Measurements from ENCODE around the gene UBE2QL1. TPM values are rescaled to one million over a fixed set of nuclear protein-coding genes. Genes with fewer than 3 reads are reported as not detected.

Gene UBE2QL1
- total RNA-seq, 1 donor from 2014 or later = 0.73 TPM

GRCh38 chr5:6522331-6522730 lies 73.7 kb downstream of the UBE2QL1 start:
- no peak for DNase-seq (ENCODE audit: low spot score)
- no peaks in the 10 kb centered on the region for H3K4me1 Mint-ChIP-seq (ENCODE audit: low read depth)
- H3K27me3 Mint-ChIP-seq (ENCODE audit: insufficient read depth) = peaks cover 2% of the 10 kb centered on the region
- intact Hi-C loops (cut with micrococcal nuclease) = no loop called here
- H3K9me3 Mint-ChIP-seq = no peaks in the 10 kb centered on the region
- no peaks in the 10 kb centered on the region for H3K36me3 Mint-ChIP-seq (ENCODE audit: low read depth)
- H3K27ac Mint-ChIP-seq = no peak overlapping the region
- H3K4me3 Mint-ChIP-seq = no peak overlapping the region

GRCh38 chr5:6522923-6523322 lies 74.3 kb downstream of the UBE2QL1 start:
- Mint-ChIP-seq H3K4me3 (no peak overlapping the region), H3K27me3 (ENCODE audit: insufficient read depth) (peaks cover 3% of the 10 kb centered on the region), H3K27ac (no peak overlapping the region), H3K4me1 (ENCODE audit: low read depth) (no peaks in the 10 kb centered on the region), H3K36me3 (ENCODE audit: low read depth) (no peaks in the 10 kb centered on the region), H3K9me3 (no peaks in the 10 kb centered on the region)
- DNase-seq (ENCODE audit: low spot score) = no peak
- intact Hi-C loops (cut with micrococcal nuclease) = no loop called here

DNA sequence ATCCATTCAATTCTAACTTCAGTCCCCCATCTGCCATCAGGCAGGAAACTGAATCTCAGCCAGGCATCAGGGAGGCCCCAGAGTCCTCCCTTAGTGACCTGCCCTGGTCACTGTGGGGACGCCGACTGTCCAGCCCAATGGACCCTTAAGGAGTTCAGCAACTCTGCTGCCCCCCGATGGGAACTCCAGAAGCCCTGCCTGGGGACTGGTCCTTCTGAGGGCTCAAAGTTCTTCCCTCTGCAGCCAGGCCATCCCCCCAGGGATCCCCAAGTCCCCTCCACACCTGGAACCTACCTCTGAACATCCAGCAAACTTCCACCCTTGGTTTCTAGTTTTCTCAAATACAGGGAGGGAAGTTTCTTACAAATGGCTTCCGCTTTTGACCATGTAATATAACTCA lies 76.8 kb downstream of the UBE2QL1 start:
- Mint-ChIP-seq H3K27me3 (ENCODE audit: insufficient read depth) (peaks cover 3% of the 10 kb centered on the region), H3K36me3 (ENCODE audit: low read depth) (no peaks in the 10 kb centered on the region), H3K9me3 (no peaks in the 10 kb centered on the region), H3K4me1 (ENCODE audit: low read depth) (no peaks in the 10 kb centered on the region), H3K27ac (no peak overlapping the region), H3K4me3 (no peak overlapping the region)
- DNase-seq (ENCODE audit: low spot score) = no peak
- intact Hi-C loops (cut with micrococcal nuclease) = no loop called here

DNA sequence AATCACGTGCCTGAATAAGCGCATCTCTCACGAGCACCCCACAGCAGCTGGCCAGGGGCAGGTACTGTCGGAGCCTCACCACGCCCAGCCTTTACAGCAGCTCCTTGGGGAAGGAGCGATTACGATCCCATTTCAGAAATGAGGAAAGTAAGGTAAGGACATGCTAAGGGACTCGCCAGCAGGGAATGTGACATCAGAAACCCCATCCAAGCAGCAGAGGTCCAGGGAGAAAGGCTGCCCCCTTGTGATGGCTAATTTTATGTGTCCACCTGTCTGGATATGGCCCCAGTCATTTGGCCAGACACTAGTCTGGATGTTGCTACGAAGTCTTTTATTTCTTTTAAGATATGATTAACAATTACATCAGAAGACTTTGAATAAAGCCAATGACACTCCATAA lies 77.3 kb downstream of the UBE2QL1 start:
- H3K4me3 Mint-ChIP-seq = no peak overlapping the region
- peaks cover 3% of the 10 kb centered on the region for H3K27me3 Mint-ChIP-seq (ENCODE audit: insufficient read depth)
- no peak for DNase-seq (ENCODE audit: low spot score)
- H3K27ac Mint-ChIP-seq = no peak overlapping the region
- no peaks in the 10 kb centered on the region for H3K36me3 Mint-ChIP-seq (ENCODE audit: low read depth)
- no peaks in the 10 kb centered on the region for H3K9me3 Mint-ChIP-seq
- intact Hi-C loops (cut with micrococcal nuclease) = no loop called here
- no peaks in the 10 kb centered on the region for H3K4me1 Mint-ChIP-seq (ENCODE audit: low read depth)

DNA sequence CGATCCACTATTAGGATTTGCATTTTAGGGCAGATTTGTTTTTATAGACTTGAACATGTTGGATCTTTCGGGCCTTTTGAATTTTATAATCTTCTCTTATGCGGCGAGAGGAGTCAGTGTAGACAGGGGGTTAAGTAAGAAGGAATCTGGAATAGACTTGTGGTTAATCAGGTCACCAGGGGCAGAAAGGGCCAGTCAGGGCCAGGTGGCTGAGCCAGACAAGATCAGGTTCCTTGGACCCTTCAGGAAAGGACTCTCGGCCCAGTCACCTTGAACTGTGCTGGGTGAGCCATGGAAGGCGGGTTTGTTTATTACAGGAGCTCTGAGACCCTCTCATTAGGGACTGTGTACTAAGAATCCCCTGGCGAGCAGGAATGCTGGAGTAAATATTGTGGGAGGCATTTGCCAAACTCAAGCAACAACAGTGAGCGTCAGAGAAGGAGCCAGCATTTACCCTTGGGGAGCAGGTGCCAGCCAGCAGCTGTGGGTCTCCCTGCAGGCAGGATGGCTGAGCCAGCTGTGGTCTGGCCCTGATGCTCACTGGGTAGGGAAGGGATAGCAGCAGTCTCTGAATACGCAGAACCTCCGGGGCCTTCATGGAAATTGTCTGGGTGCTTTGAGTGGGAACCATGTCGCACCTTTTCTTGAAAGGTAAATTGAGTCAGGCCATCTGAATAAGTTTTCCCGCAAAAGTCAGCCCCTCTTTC lies 79.2 kb downstream of the UBE2QL1 start:
- Mint-ChIP-seq H3K9me3 (no peaks in the 10 kb centered on the region), H3K4me1 (ENCODE audit: low read depth) (no peaks in the 10 kb centered on the region), H3K4me3 (no peak overlapping the region), H3K36me3 (ENCODE audit: low read depth) (no peaks in the 10 kb centered on the region), H3K27ac (no peak overlapping the region), H3K27me3 (ENCODE audit: insufficient read depth) (peaks cover 3% of the 10 kb centered on the region)
- intact Hi-C loops (cut with micrococcal nuclease) = no loop called here
- DNase-seq (ENCODE audit: low spot score) = no peak

DNA sequence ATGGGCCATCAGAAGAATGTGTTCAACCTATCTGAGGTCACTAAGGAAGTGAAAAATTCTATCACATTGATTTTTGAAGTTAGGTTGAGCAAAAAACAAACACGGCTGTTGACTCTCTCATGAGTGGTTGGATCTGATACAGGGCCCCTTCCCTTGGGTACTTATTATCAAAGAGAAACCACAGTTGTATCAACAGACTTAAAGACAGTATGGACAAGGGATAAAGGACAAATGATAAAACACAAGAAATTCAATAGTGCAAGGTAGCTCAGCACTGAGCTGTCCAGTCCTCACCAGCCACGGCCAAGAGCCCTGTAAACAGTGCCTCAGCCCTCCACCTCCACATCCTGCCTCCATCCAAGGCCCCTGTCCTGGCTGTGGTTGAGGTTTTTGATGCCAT lies 86.9 kb downstream of the UBE2QL1 start:
- Mint-ChIP-seq H3K4me1 (ENCODE audit: low read depth) (no peaks in the 10 kb centered on the region), H3K27me3 (ENCODE audit: insufficient read depth) (peaks cover 7% of the 10 kb centered on the region), H3K4me3 (no peak overlapping the region), H3K36me3 (ENCODE audit: low read depth) (no peaks in the 10 kb centered on the region), H3K27ac (no peak overlapping the region), H3K9me3 (no peaks in the 10 kb centered on the region)
- intact Hi-C loops (cut with micrococcal nuclease) = no loop called here
- no peak for DNase-seq (ENCODE audit: low spot score)

DNA sequence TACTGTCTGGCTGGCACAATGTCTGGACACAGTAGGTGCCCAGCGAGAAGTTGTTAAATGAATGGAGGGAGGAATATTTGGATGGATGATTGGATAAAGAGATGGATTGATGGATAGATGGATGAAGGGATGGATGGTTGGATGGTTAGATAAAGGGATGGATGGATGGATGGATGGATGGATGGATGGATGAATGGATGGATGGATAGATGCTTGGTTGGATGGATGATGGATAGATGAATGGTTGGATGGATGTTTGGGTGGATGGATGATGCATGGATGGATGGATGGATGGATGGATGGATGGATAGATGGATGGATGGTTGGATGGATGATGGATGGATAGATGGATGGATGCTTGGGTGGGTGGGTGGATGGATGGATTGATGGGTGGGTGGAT lies 90.4 kb downstream of the UBE2QL1 start:
- H3K36me3 Mint-ChIP-seq (ENCODE audit: low read depth) = no peaks in the 10 kb centered on the region
- H3K4me3 Mint-ChIP-seq = no peak overlapping the region
- no peaks in the 10 kb centered on the region for H3K4me1 Mint-ChIP-seq (ENCODE audit: low read depth)
- no peak overlapping the region for H3K27ac Mint-ChIP-seq
- peaks cover 3% of the 10 kb centered on the region for H3K27me3 Mint-ChIP-seq (ENCODE audit: insufficient read depth)
- H3K9me3 Mint-ChIP-seq = no peaks in the 10 kb centered on the region
- intact Hi-C loops (cut with micrococcal nuclease) = no loop called here
- DNase-seq (ENCODE audit: low spot score) = no peak

DNA sequence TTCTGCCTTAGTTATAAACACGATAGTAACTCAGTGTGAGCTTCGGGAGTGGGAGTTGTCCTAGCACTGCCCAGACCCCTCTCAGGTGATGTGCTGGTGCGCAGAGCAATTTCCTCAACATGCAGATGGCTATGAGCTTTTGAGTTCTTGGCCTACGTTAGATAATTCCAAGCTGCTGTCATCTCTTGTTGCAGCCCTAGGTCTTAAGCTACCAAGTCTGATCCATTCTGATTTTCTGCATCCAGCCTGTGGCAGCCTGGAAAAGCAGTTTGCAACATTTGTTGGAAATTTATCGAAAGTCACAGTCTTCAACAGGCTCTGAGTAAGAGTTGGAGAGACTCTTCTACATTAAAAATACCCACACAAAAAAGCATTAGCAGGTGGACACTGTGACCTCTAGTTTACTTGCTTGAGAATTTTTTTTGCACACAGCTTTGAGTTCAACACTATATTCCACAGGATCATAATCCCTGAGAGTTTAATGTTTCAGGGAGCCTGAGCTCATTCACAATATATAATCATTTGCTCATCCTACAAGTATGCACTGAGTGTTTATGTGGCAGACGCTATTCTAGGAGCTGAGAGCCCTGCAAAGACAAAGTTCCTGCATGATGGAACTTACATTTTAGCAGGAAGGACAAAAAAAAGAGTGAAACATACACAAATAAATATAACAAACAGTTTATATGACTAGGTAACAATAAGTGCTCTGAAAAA lies 91.6 kb downstream of the UBE2QL1 start:
- Mint-ChIP-seq H3K9me3 (no peaks in the 10 kb centered on the region), H3K27ac (no peak overlapping the region), H3K27me3 (ENCODE audit: insufficient read depth) (peaks cover 2% of the 10 kb centered on the region), H3K36me3 (ENCODE audit: low read depth) (no peaks in the 10 kb centered on the region), H3K4me3 (no peak overlapping the region), H3K4me1 (ENCODE audit: low read depth) (no peaks in the 10 kb centered on the region)
- intact Hi-C loops (cut with micrococcal nuclease) = no loop called here
- DNase-seq (ENCODE audit: low spot score) = no peak

DNA sequence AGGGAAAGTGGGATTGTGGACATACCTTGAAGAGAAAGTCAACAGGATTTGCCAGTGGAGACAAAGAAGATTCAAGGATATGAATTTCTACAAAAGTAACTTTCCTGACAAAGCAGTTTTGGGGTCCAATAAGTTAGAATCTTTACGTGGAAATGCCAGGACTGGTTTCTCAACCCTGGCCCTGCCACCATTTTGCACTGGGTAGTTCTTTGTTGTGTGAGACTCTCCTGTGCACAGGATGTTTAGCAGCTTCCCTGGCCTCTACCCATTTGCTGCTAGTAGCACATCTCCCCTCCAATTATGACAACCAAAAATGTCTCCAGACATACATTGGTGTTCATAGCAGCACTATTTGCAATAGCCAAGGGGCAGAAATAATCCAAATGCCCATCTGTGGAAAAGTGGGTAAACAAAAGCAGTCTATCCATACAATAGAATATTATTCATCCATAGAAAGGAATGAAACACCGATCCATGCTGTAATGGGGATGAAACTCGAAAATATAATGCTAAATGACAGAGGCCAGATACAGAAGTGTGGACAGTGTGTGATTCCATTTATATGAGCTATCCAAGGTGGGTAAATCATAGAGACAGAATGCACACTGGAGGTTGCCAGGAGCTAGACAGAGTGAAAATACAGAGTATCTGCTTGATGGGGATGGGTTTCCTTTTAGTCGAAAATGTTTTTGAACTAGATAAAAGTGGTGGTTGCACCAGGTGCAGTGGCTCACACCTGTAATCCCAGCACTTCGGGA lies 92.8 kb downstream of the UBE2QL1 start:
- no peaks in the 10 kb centered on the region for H3K36me3 Mint-ChIP-seq (ENCODE audit: low read depth)
- no peaks in the 10 kb centered on the region for H3K9me3 Mint-ChIP-seq
- H3K4me3 Mint-ChIP-seq = no peak overlapping the region
- H3K4me1 Mint-ChIP-seq (ENCODE audit: low read depth) = no peaks in the 10 kb centered on the region
- intact Hi-C loops (cut with micrococcal nuclease) = no loop called here
- no peak for DNase-seq (ENCODE audit: low spot score)
- H3K27me3 Mint-ChIP-seq (ENCODE audit: insufficient read depth) = peaks cover 3% of the 10 kb centered on the region
- no peak overlapping the region for H3K27ac Mint-ChIP-seq

DNA sequence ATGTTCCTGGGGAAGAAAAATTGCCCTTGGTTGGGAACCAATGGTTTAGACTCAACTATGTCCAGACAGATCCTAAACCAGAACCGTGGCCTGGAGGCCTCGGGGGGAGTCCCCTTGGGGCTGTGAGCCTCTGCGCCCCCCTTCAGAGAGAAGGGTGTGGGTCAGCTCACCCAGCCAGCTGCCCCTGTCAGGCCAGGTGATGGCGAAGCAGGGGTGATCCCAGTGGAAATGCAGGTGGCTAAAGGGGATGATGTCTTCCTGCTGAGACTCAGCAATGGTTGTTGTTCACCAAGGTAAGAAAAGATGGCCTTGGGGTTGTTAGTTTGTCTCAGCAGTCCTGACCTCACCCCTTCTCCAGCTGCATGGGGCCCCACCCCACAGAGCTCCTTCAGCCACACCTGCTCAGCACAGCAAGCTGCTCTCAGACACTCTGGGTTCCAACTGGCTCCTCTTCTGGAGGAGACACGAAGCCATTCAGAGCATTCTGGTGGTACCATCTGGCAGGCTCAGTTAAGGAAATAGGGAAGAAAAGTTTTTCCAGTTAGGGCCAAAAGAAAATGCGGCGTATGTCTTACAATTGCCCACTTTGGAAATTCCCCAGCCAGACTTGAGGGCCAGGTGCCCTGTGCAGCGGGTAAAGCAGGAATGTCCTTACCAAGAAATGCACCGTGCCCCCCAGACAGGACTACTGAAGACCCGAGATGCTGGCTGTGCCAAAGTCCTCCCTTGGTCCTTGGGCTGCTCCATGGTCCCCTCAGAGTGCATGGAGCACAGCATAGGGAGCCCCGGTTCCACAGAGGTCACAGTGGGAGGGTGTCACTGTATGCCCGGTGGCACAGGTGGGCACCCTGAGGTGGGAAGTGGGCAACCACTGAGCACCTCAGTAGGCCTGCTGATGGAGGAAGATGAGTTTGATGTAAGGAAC lies 94.0 kb downstream of the UBE2QL1 start:
- intact Hi-C loops (cut with micrococcal nuclease) = no loop called here
- no peak for DNase-seq (ENCODE audit: low spot score)
- H3K36me3 Mint-ChIP-seq (ENCODE audit: low read depth) = no peaks in the 10 kb centered on the region

GRCh38 chr5:6543346-6543730 lies 94.7 kb downstream of the UBE2QL1 start:
- peaks cover 2% of the 10 kb centered on the region for H3K27me3 Mint-ChIP-seq (ENCODE audit: insufficient read depth)
- intact Hi-C loops (cut with micrococcal nuclease) = no loop called here
- H3K4me3 Mint-ChIP-seq = no peak overlapping the region
- H3K4me1 Mint-ChIP-seq (ENCODE audit: low read depth) = no peaks in the 10 kb centered on the region
- DNase-seq (ENCODE audit: low spot score) = no peak
- no peaks in the 10 kb centered on the region for H3K36me3 Mint-ChIP-seq (ENCODE audit: low read depth)
- no peaks in the 10 kb centered on the region for H3K9me3 Mint-ChIP-seq
- no peak overlapping the region for H3K27ac Mint-ChIP-seq

More for the DNA sequence above, 94.0 kb downstream of the UBE2QL1 start:
- Mint-ChIP-seq H3K4me3 (no peak overlapping the region), H3K27me3 (ENCODE audit: insufficient read depth) (peaks cover 2% of the 10 kb centered on the region), H3K4me1 (ENCODE audit: low read depth) (no peaks in the 10 kb centered on the region), H3K9me3 (no peaks in the 10 kb centered on the region), H3K27ac (no peak overlapping the region)

DNA sequence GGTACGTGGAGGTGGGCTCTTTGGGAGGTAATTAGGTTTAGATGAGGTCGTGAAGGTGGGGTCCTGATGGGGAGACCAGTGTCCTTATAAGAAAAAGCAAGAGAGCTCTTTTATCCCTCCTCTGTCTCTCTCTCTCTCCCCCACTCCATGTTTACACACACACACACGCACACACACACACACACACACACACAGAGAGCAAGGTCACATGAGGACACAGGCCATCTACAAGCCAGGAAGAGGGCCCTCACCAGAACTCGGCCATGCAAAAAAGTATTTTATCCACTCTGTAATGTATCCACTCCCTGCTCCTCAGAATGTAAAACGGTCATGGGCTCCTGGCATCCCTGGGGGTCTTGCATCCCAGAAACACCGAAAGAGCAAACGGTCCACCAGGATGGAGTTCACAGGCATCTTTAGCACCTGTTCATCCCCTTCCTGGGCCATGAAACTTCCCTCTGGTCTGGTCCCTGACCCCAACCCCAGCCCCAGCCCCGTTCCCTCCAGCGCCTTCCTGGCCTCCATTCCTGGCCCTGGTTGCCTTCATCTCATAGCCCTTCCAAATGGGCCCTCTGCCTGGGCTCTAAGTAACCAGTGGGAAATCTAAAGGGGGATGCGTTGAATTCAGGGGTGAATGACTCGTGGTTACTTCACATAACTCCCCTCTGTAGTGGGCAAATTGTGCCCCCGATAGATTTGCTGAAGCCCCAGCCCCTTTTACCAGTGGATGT lies 95.3 kb downstream of the UBE2QL1 start:
- Mint-ChIP-seq H3K9me3 (no peaks in the 10 kb centered on the region), H3K27ac (no peak overlapping the region), H3K27me3 (ENCODE audit: insufficient read depth) (peaks cover 2% of the 10 kb centered on the region), H3K36me3 (ENCODE audit: low read depth) (no peaks in the 10 kb centered on the region), H3K4me3 (no peak overlapping the region), H3K4me1 (ENCODE audit: low read depth) (no peaks in the 10 kb centered on the region)
- DNase-seq (ENCODE audit: low spot score) = no peak
- intact Hi-C loops (cut with micrococcal nuclease) = no loop called here
